Liver (tissue), 3 donors: ENCODE results near the gene KCTD5.
"Not testable (repeated sequence)": the region's sequence is repeated elsewhere in the genome, so short reads cannot be mapped to it uniquely, and the experiment has no call there.

Source experiments
- ATF3 ChIP-seq: IDR thresholded peaks from 2 replicates; pipeline ENCODE4 v1.6.1; 2016; ENCODE audit warnings: antibody characterized with exemption
- EGR1 ChIP-seq, 2 donors: IDR thresholded peaks; 2 replicates each; pipeline ENCODE4 v1.6.1; 2016 to 2018; ENCODE audit warnings: antibody characterized with exemption in 2 of 2, low read depth in 2 of 2
- GABPA ChIP-seq, 2 donors: IDR thresholded peaks in 1 of 2; conservative IDR thresholded peaks in 1 of 2; 2 replicates each; pipeline ENCODE4 v1.6.1; 2016; ENCODE audit warnings: antibody characterized with exemption in 2 of 2, mild to moderate bottlenecking in 1 of 2, moderate library complexity in 1 of 2
- HNF4A ChIP-seq, 2 donors: conservative IDR thresholded peaks; 2 replicates each; pipeline ENCODE4 v1.6.1; 2016; ENCODE audit warnings: antibody characterized with exemption in 2 of 2, mild to moderate bottlenecking in 2 of 2
- JUND ChIP-seq, 2 donors: IDR thresholded peaks; 2 replicates each; pipeline ENCODE4 v1.6.1; 2016; ENCODE audit warnings: antibody characterized with exemption in 2 of 2
- RAD21 ChIP-seq, 2 donors: IDR thresholded peaks; 2 replicates each; pipeline ENCODE4 v1.6.1; 2016; ENCODE audit warnings: antibody characterized with exemption in 2 of 2, mild to moderate bottlenecking in 2 of 2
- SP1 ChIP-seq: IDR thresholded peaks from 2 replicates; pipeline ENCODE4 v1.6.1; 2018; ENCODE audit warnings: antibody characterized with exemption, mild to moderate bottlenecking
- TAF1 ChIP-seq: conservative IDR thresholded peaks from 2 replicates; pipeline ENCODE4 v1.6.1; 2016; ENCODE audit warnings: antibody characterized with exemption, mild to moderate bottlenecking
- YY1 ChIP-seq: IDR thresholded peaks from 2 replicates; pipeline ENCODE4 v1.6.1; 2016; ENCODE audit warnings: antibody characterized with exemption, mild to moderate bottlenecking
- TF ChIP-seq, protein P1 (sequence below): IDR thresholded peaks from 2 replicates; pipeline ENCODE4 v1.6.1; 2016; ENCODE audit warnings: antibody characterized with exemption
- TF ChIP-seq, protein P2 (sequence below): fragments of 150-350 bp; IDR thresholded peaks from 2 replicates; pipeline ENCODE4 v1.5.1; 2017; ENCODE audit warnings: improper control_type of control experiment, low read depth, low read length; ENCODE audit not compliant: missing input control
- TF ChIP-seq, protein P3 (sequence below): IDR thresholded peaks from 2 replicates; pipeline ENCODE4 v1.6.1; 2016; ENCODE audit warnings: antibody characterized with exemption
- donor health status: healthy.
- donor health status: healthy.

- TF ChIP-seq, protein P1, sequence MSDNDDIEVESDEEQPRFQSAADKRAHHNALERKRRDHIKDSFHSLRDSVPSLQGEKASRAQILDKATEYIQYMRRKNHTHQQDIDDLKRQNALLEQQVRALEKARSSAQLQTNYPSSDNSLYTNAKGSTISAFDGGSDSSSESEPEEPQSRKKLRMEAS, result not testable (repeated sequence)
- TF ChIP-seq, protein P2, sequence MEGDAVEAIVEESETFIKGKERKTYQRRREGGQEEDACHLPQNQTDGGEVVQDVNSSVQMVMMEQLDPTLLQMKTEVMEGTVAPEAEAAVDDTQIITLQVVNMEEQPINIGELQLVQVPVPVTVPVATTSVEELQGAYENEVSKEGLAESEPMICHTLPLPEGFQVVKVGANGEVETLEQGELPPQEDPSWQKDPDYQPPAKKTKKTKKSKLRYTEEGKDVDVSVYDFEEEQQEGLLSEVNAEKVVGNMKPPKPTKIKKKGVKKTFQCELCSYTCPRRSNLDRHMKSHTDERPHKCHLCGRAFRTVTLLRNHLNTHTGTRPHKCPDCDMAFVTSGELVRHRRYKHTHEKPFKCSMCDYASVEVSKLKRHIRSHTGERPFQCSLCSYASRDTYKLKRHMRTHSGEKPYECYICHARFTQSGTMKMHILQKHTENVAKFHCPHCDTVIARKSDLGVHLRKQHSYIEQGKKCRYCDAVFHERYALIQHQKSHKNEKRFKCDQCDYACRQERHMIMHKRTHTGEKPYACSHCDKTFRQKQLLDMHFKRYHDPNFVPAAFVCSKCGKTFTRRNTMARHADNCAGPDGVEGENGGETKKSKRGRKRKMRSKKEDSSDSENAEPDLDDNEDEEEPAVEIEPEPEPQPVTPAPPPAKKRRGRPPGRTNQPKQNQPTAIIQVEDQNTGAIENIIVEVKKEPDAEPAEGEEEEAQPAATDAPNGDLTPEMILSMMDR, result not testable (repeated sequence)
- not testable (repeated sequence) for TF ChIP-seq ATF3; JUND (IDR thresholded peaks at IDR 0.05); RAD21 (IDR thresholded peaks at IDR 0.05); SP1; GABPA (IDR thresholded peaks at IDR 0.05 in 1 of 2, conservative IDR thresholded peaks at IDR 0.05 in 1 of 2); YY1; TAF1; HNF4A (conservative IDR thresholded peaks at IDR 0.05); EGR1 (IDR thresholded peaks at IDR 0.05; ENCODE audit: low read depth in 2 of 2)
- TF ChIP-seq, protein P3, sequence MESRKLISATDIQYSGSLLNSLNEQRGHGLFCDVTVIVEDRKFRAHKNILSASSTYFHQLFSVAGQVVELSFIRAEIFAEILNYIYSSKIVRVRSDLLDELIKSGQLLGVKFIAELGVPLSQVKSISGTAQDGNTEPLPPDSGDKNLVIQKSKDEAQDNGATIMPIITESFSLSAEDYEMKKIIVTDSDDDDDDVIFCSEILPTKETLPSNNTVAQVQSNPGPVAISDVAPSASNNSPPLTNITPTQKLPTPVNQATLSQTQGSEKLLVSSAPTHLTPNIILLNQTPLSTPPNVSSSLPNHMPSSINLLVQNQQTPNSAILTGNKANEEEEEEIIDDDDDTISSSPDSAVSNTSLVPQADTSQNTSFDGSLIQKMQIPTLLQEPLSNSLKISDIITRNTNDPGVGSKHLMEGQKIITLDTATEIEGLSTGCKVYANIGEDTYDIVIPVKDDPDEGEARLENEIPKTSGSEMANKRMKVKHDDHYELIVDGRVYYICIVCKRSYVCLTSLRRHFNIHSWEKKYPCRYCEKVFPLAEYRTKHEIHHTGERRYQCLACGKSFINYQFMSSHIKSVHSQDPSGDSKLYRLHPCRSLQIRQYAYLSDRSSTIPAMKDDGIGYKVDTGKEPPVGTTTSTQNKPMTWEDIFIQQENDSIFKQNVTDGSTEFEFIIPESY, result not testable (repeated sequence)
Observed at GRCh38 chr16:2657803-2658202, 24.5 kb upstream of the KCTD5 start.
